Esophagus muscularis mucosa (tissue), 4 donors: ENCODE results near the gene PRAME. TPM values are rescaled to one million over a fixed set of nuclear protein-coding genes. Genes with fewer than 3 reads are reported as not detected.

Experiments
- DNase-seq: peaks from one replicate; pipeline ENCODE4 v3.0.0-alpha.2; 2017; ENCODE audit errors: extremely low spot score
- H3K27ac ChIP-seq, 4 donors: fragments of 200-600 bp; sonication (generic); replicated peaks in 1 of 4; 1 replicate in 3 of 4; 2 replicates in 1 of 4; pipeline ENCODE4 v1.5.1; 2016 to 2019; ENCODE audit warnings: mild to moderate bottlenecking in 1 of 4
- H3K27me3 ChIP-seq, 4 donors: fragments of 200-600 bp; sonication (generic); one replicate each; pipeline versions ENCODE4 v1.5.1 to v1.6.0; 2016 to 2019
- H3K36me3 ChIP-seq, 4 donors: fragments of 200-600 bp; sonication (generic); one replicate each; pipeline ENCODE4 v1.5.1; 2016 to 2019
- H3K4me1 ChIP-seq, 4 donors: fragments of 200-600 bp; sonication (generic); one replicate each; pipeline ENCODE4 v1.5.1; 2016 to 2019
- H3K4me3 ChIP-seq, 4 donors: fragments of 200-600 bp; sonication (generic); 1 replicate in 2 of 4; 2 replicates in 2 of 4; pipeline ENCODE4 v1.5.1; 2016 to 2019; ENCODE audit warnings: mild to moderate bottlenecking in 4 of 4, moderate library complexity in 1 of 4
- H3K9me3 ChIP-seq, 4 donors: fragments of 200-600 bp; sonication (generic); 1 replicate in 3 of 4; 2 replicates in 1 of 4; pipeline ENCODE4 v1.5.1; 2016 to 2019
- EP300 ChIP-seq: sonication (generic); formaldehyde crosslinking; IDR thresholded peaks from one replicate; pipeline ENCODE4 v1.6.1; 2017; ENCODE audit warnings: antibody characterized with exemption
- POLR2A ChIP-seq: fragments of 450-650 bp; IDR thresholded peaks from one replicate; pipeline ENCODE4 v1.6.1; 2017; ENCODE audit warnings: antibody characterized with exemption, moderate library complexity, mild to moderate bottlenecking, low read depth
- POLR2AphosphoS5 ChIP-seq, 2 donors: sonication (generic); formaldehyde crosslinking; IDR thresholded peaks; one replicate each; pipeline ENCODE4 v1.6.1; 2017; ENCODE audit warnings: antibody characterized with exemption in 2 of 2
- WGBS: methylation state at CpG from one replicate; pipeline ENCODE4 v1.1.5; 2018; 5-methylcytosine and 5-hydroxymethylcytosine counted together
- intact Hi-C: fragments of 100-400 bp; cut with DNase I; formaldehyde crosslinking; loops from one replicate; pipeline ENCODE4 v1.15.1; 2023
- total RNA-seq, 4 donors: library from RNA; depleted of rRNA; stranded (reverse); fragments of >200 nt; gene quantifications; one replicate each; pipeline versions ENCODE4 v1.1.0 to v1.2.1, GENCODE V29; 2016
- TF ChIP-seq, protein P1 (sequence below), 3 experiments: fragments of 200-600 bp in 2 of 3; fragments of 450-650 bp in 1 of 3; sonication (generic) in 2 of 3; IDR thresholded peaks; one replicate each; pipeline ENCODE4 v1.5.1; 2017 to 2019; ENCODE audit warnings: antibody characterized with exemption in 3 of 3, mild to moderate bottlenecking in 2 of 3, moderate library complexity in 1 of 3

The PRAME gene
- total RNA-seq, 4 donors from 2014 or later = not detected

GRCh38 chr22:22579869-22580604, 21.0 kb upstream of the PRAME start:
- no peak for DNase-seq
- H3K4me3 ChIP-seq = no peak overlapping the region
- no peaks in the 10 kb centered on the region for H3K9me3 ChIP-seq
- H3K27ac ChIP-seq = no peak overlapping the region
- H3K4me1 ChIP-seq = peaks cover 0 to 2% (median 0%) of the 10 kb centered on the region in 4 donors
- TF ChIP-seq, protein P1, sequence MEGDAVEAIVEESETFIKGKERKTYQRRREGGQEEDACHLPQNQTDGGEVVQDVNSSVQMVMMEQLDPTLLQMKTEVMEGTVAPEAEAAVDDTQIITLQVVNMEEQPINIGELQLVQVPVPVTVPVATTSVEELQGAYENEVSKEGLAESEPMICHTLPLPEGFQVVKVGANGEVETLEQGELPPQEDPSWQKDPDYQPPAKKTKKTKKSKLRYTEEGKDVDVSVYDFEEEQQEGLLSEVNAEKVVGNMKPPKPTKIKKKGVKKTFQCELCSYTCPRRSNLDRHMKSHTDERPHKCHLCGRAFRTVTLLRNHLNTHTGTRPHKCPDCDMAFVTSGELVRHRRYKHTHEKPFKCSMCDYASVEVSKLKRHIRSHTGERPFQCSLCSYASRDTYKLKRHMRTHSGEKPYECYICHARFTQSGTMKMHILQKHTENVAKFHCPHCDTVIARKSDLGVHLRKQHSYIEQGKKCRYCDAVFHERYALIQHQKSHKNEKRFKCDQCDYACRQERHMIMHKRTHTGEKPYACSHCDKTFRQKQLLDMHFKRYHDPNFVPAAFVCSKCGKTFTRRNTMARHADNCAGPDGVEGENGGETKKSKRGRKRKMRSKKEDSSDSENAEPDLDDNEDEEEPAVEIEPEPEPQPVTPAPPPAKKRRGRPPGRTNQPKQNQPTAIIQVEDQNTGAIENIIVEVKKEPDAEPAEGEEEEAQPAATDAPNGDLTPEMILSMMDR (IDR thresholded peaks at IDR 0.05) = no peak
- no peak for TF ChIP-seq POLR2A
- no peak for TF ChIP-seq POLR2AphosphoS5 (IDR thresholded peaks at IDR 0.05)
- no peak for TF ChIP-seq EP300
- WGBS = 78% methylated on average over 7 of the region's 7 CpGs
- peaks cover 0 to 46% (median 0%) of the 10 kb centered on the region in 4 donors for H3K27me3 ChIP-seq
- intact Hi-C loops = no loop called here
- H3K36me3 ChIP-seq = no peaks in the 10 kb centered on the region

GRCh38 chr22:22578702-22579424, 19.8 kb upstream of the PRAME start:
- Histone ChIP-seq H3K4me3 (no peak overlapping the region), H3K36me3 (no peaks in the 10 kb centered on the region), H3K27me3 (peaks cover 0 to 39% (median 0%) of the 10 kb centered on the region in 4 donors), H3K4me1 (peaks cover 0 to 2% (median 0%) of the 10 kb centered on the region in 4 donors), H3K9me3 (no peaks in the 10 kb centered on the region), H3K27ac (no peak overlapping the region)
- no peak for DNase-seq
- TF ChIP-seq, protein P1 (IDR thresholded peaks at IDR 0.05) = no peak
- TF ChIP-seq POLR2AphosphoS5 (IDR thresholded peaks at IDR 0.05) = no peak
- no peak for TF ChIP-seq EP300
- TF ChIP-seq POLR2A = no peak
- WGBS = 77% methylated on average over 10 of the region's 10 CpGs
- intact Hi-C loops = no loop called here

DNA sequence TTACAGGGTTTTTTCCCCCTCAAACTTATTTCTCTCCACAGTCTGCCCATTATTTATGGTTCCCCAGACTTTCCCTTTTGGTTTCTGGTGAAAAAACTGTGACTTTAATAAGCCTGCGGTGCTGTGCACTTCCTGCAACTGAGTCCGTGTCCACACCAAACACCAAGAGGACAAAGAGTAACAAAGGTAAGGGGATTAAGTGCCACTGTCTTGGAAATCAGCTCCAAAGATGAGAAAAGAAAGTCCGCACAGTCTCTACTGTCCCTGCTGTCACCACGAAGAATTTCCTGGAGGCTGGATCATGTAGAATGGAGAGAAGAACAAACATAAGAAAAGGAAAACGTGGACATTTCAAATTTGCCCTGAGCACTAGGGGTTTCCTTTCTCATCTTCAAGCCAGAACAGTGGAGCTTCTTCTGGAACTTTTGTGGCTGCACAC, 17.9 kb upstream of the PRAME start:
- WGBS = 81% methylated on average over 5 of the region's 5 CpGs
- TF ChIP-seq, protein P1 (IDR thresholded peaks at IDR 0.05) = no peak
- no peak for TF ChIP-seq POLR2AphosphoS5 (IDR thresholded peaks at IDR 0.05)
- TF ChIP-seq POLR2A = no peak
- no peak for TF ChIP-seq EP300
- no peaks in the 10 kb centered on the region for H3K9me3 ChIP-seq
- DNase-seq = no peak
- no peak overlapping the region for H3K4me3 ChIP-seq
- no peak overlapping the region for H3K27ac ChIP-seq
- intact Hi-C loops = no loop called here
- peaks cover 0 to 31% (median 0%) of the 10 kb centered on the region in 4 donors for H3K27me3 ChIP-seq
- no peaks in the 10 kb centered on the region for H3K36me3 ChIP-seq
- H3K4me1 ChIP-seq = peaks cover 0 to 2% (median 0%) of the 10 kb centered on the region in 4 donors

GRCh38 chr22:22576244-22576988, 17.4 kb upstream of the PRAME start:
- H3K27ac ChIP-seq = no peak overlapping the region
- H3K4me3 ChIP-seq = no peak overlapping the region
- intact Hi-C loops = no loop called here
- DNase-seq = no peak
- no peaks in the 10 kb centered on the region for H3K9me3 ChIP-seq
- TF ChIP-seq, protein P1 (IDR thresholded peaks at IDR 0.05) = peak; percentile 28 to 55 (median 39)
- no peak for TF ChIP-seq EP300
- H3K27me3 ChIP-seq = peaks cover 0 to 33% (median 0%) of the 10 kb centered on the region in 4 donors
- H3K36me3 ChIP-seq = no peaks in the 10 kb centered on the region
- peaks cover 0 to 2% (median 0%) of the 10 kb centered on the region in 4 donors for H3K4me1 ChIP-seq
- 37% methylated on average over 8 of the region's 8 CpGs for WGBS
